GM21381 (cell line): ENCODE measurements around the gene MAD1L1.

Experiments
- ATAC-seq: cut with Tn5 transposase; IDR thresholded peaks from one replicate; pipeline ENCODE4 v1.9.1; 2021; ENCODE audit warnings: mild to moderate bottlenecking, moderate library complexity; ENCODE audit not compliant: unreplicated experiment

The MAD1L1 gene

DNA sequence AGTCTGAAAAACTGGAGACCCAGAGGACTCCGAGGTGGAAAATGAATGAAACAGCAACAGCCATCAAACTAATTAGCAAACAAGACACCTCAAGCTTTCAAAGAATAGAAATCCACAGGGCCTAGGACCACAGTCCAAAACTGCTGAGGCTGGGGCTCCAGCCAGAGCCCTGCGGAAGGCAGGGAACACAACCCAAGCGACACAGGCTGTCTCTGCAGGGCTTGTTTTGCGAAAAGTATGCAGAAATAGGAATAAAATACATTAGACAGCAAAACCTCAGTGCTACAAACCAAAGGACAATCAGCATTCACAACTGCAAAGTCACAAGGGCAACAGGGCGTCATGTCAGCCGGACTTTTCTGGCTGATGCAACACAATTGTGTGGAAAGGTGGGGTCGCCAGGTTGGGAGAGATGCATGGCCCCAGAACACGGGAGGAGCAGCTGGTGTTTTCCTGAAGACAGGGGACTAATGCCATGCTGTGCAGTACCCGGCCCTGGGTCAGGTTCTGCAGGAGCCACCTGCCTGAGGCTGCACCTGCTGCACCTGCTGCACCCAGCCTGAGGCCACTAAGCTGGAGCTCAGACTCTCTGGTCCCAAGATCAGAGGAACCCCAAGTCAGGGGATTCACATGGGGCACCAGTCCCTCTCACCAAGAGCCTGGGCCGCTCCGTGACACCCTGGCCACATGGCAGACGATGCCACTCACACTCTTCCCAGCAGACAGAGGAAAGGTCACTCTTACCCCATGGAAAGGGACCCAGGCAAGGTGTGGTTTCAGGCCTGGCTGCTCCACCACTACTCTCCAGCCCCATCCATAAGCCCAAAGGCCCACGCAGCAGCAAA, 74.2 kb downstream of the MAD1L1 start:
- ATAC-seq = no peak

GRCh38 chr7:2157473-2158279, 75.1 kb downstream of the MAD1L1 start:
- ATAC-seq = no peak

DNA sequence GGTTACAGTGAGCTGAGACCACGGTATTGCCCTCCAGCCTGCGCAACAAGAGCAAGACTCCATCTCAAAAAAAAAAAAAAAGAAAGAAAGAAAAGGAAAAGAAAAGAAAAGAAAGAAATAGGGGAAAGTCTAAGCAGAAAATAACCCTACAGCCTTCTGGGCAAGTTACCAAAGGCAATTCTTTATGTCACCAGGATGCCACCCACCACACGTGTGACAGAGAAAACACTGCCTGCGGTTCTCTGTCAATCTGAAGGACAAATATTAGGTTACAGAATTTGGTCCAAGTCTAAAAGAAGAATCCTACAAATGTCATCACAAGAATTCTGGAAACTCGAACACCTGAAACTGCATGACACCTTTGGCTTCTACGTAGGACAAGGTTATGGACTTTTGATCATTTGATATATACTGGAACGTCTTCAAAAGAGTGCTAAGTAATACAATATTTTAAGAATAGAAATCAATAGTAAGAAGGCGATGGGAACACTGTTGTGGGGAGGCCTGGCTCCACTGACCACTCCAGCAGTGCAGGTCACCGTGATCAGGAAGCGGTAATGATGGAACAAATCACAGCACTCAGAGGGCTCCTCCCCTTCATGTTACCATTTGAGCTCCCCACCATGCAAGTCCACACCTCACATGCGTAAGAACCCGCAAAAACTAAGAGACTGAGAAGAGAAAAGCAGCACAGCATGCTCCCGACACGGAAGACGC, 75.8 kb downstream of the MAD1L1 start:
- no peak for ATAC-seq

- ATAC-seq = no peak
These were observed 77.9 kb downstream of the MAD1L1 start for GRCh38 chr7:2154831-2155230.

DNA sequence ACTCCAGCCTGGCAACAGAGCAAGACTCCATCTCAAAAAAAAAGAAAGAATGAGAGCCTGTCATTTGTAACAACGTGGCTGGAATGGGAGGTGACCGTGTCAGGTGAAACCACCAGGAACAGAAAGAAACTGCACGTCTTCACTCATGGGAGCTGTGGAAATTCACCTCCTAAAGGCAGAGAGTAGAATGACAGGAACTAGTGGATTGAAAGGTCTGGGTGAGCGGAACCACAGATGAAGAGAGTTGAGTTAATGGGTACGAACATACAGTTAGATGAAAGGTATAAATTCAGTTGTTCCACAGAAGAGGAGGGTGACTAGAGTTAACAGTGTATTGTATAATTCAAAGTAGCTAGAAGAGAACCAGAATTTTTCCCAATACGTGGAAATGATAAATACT, 78.6 kb downstream of the MAD1L1 start:
- no peak for ATAC-seq

DNA sequence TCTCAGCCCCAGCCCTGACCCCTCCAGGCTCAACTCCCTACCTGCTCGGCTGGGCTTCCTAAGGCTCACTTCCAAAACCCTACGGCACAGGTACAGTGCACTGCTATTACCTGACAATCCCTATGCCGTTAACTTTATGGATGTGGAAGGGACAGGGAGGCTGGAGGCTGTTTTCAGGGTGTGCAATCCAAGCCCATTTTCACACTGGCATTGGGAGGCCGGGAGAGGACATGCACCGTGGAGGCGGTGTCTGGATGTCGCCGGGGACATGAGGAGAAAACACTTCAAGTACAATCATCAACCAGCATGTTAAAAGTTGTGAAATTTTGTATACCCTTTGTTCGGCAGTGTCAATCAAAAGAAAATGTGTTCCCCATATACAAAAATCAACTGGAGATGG, 80.1 kb downstream of the MAD1L1 start:
- ATAC-seq = no peak

GRCh38 chr7:2151801-2152612, 80.7 kb downstream of the MAD1L1 start:
- ATAC-seq = no peak

DNA sequence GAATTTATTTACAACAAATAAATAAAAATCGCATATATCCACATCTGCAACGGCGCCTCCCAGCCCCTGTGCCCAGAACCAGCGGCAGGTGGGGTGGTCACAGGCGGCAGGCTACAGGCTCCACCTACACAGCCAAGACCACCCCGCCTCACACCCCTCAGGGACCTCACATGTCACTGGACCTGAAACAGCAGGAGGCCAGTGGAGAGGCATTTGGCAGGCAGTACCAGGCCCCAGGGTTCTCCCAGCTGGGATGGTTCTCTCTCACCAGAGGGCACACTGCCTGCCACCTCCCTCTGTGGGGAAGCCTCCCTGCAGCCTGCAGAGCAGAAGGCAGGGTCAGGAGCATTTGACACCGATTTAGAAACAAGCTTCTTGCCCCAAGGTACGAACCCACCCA, 81.5 kb downstream of the MAD1L1 start:
- no peak for ATAC-seq

DNA sequence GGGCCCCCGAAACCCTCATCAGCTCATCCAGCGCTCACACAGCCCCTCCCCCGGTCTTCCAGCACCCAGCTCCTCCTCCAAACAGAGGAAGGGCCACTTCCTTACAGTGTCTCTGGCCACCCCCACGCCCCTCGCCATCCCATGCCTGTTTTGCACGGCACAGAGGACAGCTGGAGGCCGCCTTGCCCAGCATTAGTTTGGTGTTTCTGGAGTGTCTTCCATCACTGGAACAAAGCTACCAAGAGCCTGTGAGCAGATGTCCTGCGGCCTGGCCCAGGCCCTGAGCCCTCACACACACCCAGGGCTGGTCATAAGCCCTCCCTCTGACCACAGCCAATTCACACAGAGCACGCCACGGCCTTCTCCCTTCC, 82.3 kb downstream of the MAD1L1 start:
- no peak for ATAC-seq

DNA sequence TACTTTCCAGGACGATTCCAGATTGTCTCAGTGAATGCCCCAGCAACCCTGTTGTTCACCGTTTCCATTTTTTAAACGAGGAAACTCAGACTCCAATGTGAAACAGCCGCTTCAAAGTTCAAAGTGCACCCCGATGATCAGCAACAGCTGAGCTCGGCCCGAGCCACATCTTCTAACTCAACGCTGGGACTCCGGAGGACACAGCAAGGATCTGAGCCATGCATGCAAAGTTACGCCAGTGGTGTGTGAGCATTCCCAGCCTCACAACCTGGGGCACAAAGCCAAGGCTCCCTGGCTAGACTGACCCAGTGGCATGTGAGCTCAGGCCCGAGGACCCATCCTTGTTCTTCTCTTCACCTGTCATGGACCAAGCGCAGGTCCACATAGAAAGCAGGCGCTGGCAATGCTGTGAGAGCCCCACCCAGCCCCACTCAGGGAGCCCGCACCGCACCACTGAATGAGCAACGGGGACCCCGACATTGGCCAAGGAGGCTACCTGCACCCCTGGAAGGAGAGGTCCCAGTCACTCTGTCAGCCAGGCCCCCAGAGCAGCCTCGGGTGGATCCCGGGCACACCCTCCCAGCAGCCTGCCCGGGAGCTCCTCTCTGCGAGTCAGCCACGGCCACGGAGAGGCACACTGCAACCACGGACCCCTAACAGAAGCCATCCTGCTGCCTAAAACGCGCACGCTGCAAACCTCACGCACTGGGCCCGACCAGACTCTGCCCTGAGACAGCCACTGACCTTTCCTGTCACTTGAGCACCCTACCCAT, 82.9 kb downstream of the MAD1L1 start:
- no peak for ATAC-seq

- ATAC-seq = no peak
These were observed 83.9 kb downstream of the MAD1L1 start for GRCh38 chr7:2148814-2149213.

GRCh38 chr7:2148189-2148588, 84.6 kb downstream of the MAD1L1 start:
- ATAC-seq = no peak

GRCh38 chr7:2146676-2147472, 85.9 kb downstream of the MAD1L1 start:
- ATAC-seq = no peak

- no peak for ATAC-seq
These were observed 86.7 kb downstream of the MAD1L1 start for GRCh38 chr7:2145835-2146580.

DNA sequence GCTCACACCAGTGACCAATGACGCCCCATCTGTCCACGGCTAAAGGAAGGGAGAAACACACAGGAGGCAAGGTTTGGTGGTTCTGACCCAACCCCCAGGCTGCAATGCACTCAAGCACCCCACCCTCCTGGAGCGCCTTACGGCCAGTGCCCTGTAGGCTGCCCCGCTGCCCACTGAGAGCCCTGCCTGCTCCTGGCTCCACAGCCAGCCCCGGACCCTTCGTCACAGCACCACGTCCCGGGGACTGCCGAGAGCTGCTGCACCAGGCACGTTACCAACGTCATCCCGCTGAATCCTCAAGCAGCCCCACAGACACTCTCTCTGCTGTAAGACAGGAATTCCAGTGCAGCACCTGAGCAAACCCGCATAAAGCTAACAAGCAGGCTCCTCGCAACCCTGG, 87.8 kb downstream of the MAD1L1 start:
- ATAC-seq = no peak

- no peak for ATAC-seq
These were observed 88.7 kb downstream of the MAD1L1 start for GRCh38 chr7:2143981-2144595.

DNA sequence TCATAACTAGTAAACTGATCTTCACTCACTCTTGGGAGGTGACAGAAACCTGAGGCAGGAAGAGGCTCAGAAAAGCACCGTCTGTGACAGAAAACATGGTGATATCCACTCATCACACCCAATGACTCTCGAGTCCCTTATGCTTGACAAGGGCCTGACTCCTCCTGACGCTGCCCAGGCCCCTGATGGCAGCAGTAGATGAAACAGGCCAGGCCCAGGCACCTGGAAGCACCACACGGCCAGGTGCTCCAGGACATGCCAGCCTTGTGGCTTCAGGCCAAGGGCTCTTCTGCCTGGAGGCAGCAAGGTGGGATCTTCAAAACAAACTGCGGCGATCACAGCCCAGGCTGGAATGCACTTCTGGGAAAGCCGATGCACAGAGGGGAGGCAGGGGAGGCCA, 89.3 kb downstream of the MAD1L1 start:
- no peak for ATAC-seq

DNA sequence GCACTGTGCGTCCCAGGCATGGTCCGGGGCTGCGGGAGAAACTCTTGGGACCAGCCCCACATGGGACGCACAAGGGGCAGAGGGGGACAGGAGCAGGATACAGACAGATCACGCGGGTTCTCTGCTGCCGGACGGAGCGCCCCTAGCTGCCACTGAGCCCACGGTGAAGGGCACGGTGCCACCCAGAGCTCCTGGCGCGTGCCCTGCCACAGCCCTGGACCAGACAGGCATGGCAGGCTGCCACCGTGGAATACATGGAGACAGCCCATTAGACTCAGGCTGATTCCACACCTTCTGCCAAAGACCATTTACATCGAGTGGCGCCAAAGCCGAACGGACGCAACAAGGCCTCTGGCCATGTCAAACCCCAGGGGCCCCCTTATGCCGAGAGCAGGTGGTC, 90.4 kb downstream of the MAD1L1 start:
- ATAC-seq = no peak
